ENCODE data around the gene GNPAT.

DNA sequence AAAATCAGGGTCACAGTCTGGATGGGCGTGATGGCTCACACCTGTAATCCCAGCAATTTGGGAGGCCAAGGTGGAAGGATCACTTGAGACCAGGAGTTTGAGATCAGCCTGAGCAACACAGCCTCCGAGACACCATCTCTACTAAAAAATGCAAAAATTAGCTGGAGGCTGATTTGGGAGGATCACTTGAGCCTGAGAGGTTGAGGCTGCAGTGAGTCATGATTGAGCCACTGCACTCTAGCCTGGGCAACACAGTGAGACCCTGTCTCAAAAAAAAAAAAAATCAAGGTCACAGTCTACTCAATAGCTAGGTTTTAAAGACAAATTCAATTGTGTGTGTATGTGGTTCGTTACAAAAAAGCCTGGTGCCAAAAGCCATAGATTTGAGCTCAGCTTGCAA is 44.7 kb upstream of the GNPAT start:
- no peak for TF ChIP-seq POLR2A (IDR thresholded peaks at IDR 0.05)
- TF ChIP-seq, protein P1, sequence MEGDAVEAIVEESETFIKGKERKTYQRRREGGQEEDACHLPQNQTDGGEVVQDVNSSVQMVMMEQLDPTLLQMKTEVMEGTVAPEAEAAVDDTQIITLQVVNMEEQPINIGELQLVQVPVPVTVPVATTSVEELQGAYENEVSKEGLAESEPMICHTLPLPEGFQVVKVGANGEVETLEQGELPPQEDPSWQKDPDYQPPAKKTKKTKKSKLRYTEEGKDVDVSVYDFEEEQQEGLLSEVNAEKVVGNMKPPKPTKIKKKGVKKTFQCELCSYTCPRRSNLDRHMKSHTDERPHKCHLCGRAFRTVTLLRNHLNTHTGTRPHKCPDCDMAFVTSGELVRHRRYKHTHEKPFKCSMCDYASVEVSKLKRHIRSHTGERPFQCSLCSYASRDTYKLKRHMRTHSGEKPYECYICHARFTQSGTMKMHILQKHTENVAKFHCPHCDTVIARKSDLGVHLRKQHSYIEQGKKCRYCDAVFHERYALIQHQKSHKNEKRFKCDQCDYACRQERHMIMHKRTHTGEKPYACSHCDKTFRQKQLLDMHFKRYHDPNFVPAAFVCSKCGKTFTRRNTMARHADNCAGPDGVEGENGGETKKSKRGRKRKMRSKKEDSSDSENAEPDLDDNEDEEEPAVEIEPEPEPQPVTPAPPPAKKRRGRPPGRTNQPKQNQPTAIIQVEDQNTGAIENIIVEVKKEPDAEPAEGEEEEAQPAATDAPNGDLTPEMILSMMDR (IDR thresholded peaks at IDR 0.05): no peak

Measured in Peyer's patch (tissue), 4 donors.